Activated CD8-positive, alpha-beta memory T cell treated with anti-CD3 and anti-CD28 coated beads, Interleukin-2, amount 50 U/mL, for 24 hours (primary cell): ENCODE results near the gene NOP16.

Experiments
- DNase-seq: peaks from one replicate; pipeline ENCODE4 v3.0.0-alpha.2; 2020; ENCODE audit errors: extremely low read depth

NOP16 gene

DNA sequence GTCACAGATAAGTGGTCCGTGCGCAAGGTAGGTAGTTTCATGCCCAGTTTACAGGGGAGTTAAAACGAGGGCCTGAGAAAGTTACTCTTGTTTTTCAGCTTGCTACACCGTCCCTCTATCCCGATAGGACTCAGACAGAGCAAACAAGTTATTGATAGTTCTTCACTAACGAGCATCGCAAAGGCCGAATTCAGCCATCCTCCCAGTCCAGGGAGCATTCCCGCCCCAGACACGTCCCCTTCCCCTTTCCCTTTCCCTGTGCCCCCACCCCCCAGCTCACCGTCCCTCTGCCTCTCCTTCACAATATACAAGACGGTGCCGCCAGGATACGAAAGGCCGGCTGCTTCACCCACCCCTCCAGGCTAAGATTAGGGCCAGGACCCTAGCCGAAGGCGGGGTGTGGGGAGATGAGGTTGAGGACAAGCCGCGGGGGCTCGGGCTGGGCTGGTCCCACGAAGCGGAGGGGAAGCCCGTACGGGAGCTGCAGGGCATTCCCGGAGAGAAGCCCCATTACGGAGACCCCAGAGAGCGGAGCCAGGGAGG is 27.4 kb downstream of the NOP16 start:
- no peak for DNase-seq

DNA sequence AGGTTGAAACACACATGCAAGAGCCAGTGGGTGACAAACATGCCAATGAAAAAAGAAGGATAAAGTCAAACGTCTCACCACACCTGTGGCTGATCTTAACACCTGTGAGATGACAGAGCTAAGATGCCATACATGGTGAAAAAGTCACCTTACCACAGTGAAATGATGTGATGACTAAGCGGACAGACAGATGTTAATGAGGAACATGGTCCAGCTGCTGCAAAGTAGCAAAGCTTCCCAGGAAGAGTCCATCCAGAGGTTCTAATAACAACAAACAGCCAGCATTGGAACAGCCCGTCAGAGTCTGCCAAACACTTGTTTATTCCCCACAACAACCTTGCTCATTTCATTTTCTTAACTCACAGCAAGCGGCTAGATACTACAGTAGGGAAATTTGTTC is 28.7 kb downstream of the NOP16 start:
- DNase-seq = no peak

DNA sequence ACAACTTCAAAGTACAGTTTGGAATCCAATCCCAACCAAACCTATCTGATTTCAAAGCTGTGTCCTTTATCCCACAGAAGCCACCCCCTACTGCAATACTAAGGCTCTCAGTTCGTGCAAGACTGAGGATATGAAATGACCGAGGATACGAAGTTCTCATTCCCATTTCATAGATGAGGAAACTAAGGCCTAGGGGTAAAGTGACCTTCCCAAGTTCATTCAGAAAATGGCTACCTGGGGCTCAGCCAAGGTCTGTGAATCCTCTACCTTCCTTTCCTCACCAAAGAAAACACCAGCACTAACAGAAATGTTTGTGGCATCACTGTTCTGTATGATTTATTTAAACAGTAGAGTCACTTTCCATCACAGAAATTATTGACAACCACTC is 32.2 kb downstream of the NOP16 start:
- DNase-seq = no peak

DNA sequence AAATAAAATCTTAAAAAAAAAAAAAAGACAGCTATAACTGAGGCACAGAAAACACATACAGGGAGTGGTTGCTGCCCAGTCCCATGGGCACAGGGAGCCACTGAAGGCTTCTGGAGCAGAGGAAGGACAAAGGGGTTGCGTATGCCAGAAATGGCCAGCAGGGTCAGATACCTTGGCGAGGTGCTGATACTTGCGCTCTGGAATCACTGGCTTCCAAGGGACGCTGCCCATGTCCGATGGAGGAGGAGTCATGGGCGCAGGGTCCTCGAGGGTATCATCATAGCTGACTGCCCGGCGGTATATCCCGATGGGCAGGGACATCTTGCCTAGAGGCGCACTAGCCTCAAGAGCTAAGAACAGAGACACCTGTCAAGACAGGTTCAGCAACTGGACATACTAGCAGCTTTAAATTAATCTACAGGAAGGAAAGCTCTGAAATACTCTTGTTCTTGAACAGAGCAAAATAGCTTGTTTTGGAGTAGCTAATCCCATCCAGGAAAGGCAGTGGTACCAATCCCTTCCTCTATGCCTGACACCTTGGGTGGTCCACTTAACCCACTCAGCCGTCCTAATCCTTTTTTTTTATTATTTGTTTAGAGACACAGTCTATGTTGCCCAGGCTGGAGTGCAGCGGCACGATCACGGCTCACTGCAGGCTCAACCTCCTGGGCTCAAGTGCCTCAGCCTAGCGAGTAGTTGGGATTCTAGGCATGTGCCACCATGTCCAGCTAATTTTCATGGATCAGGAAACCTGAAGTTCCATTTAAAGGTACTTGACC is 32.8 kb downstream of the NOP16 start:
- no peak for DNase-seq

DNA sequence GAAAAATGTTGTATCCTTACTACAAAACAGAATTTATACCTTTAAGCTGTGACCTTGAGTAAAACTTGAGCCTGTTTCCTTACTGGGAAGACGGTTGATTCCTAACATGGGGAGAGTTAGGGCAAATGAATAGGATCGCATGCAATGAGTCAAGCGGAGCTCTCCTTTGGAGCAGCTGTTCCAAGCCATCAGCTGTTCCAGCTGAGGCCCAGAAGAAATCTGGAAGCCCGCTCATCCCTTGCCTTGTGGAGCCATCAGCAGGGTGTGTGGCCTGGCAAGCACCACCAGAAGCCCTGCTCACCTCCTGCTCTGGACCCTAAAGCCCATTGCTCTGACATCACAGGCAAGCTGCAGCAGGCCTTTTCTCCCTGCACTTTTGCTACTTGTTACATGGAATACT is 34.9 kb downstream of the NOP16 start:
- DNase-seq = no peak

DNA sequence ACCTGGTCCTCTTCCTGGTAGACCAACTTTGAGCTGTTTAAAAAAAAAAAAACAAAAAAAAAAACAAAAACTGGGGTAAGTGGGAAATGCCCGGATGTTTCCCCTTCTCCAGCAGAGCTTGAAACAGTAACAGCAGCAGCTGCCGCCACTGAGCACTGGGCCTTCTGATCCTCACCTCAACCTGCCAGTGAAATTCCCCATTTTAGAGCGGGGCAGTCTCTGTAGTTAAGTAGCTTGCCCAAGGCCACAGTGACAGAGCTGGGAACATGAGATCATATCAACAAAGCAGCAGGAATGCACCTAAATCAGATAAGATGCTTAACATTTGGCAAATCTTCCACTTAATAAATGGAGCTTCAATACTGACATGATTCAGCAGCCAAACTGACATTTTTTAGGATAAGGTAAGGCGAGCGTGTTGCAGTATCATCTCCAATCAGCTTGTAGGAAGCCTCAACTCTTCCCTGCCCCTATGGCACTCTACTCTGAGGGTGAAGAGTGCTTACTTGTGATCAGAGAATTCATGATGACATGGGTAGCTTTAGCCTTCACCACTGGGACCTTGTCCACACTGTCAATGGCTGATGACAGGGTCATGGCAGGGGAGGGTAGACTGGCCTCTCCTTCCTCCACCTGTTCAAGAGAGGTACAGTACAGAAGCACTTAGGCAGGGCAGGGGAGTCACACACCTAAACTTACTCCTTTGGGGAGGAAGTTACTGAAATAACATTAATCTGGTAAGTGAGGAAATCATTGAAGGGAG is 36.1 kb downstream of the NOP16 start:
- no peak for DNase-seq

DNA sequence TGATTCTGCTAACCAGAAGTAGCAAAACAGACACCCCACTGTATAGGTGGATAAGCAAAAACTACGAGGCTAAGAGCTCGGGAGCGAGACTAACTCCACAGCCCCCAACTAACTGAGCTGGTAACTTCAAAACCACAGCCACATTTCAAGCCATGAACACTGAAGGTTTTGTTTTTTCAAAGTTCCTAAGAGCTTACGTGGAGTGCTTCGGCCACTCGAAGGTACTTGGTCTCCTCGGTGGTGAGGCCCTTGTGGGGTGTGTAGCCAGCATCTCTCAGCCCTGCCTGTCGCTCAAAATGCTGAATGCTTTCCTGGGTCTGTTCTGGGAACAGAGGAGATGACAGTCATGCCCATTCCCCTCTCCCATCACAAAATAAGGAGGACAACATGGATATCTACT is 38.0 kb downstream of the NOP16 start:
- no peak for DNase-seq

DNA sequence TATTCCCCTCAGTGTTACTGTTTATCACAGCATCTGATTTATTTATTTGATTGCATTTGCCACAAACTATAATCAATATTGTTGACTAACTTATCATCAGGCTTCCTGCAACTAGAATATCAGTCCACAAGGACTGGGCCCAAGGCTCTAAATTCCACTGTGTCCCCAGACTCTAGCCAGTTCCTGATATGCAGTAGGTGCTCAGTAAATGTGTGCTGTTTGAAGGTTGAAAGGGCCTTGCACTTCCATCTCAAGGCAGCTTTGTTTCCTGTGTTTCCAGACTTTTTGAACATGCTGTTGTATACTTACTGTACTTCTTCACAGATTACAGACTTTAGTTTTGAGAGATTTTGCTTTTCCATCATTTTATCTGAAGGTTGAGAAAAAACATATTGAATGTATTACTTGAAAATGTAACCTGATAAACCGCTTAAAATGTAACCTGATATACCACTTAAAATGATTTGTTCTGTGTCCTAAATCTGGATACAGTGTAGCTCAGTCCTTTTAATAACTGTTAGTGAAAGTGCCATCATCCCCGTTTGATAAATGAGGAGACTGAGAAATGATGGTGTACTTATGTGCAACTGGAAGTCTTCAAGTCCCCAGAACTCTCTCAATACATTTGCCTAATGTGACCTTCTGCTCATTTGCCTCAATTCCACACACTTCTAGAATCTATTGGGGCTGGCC is 45.5 kb downstream of the NOP16 start:
- no peak for DNase-seq

DNA sequence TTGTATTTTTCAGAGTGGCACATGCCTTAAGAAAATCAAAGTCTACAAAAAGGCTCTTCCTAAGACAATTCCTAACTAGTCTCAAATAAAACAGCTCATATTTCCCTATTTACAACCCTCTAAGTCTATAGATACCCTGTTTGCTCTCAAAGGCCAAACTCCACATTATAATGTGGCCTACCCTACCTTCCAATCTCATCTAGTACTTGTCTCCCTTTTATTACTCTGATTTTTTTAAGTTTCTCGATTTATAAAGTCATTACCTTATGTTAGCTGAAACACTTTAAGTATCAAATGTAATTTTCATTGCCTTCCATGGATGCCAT is 46.3 kb downstream of the NOP16 start:
- DNase-seq = no peak

DNA sequence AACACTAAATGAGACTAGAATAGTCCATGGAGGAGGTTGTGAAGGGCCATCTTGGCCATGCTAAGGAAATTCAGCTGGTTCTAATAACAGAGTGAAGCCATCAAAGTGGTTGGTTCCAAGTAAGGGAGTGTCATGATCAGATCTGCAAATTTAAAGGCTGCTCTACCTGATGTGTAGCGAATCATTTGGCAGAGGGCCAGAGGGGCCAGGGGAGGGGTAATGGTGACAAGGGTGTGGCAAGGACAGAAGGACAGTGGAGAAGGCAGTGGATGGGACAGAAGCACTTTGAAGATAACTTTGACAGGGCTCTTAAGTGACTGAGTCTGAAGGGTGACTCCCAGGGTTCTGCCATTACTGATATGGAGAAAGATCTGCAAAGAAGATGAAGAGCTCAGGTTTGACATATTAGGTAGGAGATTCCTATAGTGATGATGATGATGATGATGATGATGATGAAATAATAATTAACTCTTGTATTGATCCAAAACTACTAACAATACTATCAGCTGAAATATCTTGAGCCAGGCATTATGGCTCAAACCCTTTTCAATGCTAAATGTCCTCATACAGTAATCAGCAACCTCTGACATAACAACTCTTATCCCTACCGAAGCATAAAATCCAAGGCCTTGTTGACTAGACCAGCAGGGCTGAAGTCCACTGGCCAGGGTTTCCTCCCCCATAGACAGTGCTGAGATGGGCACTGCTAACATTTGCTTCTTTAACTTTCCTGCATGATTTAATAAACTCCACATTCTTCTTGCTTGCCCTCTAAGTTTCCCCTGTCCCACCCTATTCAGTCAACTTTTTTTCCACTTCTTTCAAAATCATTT is 46.9 kb downstream of the NOP16 start:
- no peak for DNase-seq

DNA sequence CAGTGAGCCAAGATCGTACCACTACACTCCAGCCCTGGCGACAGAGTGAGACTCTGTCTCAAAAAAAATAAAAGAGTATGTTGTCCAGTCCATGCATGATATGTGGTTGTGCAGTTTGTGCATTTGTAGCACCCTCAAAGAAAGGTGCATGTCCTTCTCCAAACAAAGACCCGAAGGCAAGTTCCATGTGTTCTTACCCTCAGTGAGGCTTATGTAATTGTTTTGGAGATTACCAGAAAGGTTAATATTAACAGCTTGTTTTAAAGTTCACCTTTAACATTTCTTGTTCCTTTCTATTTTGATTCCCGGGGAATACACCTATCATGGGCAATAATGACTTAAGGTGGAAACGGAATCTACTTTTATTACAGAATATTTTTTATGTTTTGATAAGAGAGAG is 49.1 kb downstream of the NOP16 start:
- DNase-seq = no peak

DNA sequence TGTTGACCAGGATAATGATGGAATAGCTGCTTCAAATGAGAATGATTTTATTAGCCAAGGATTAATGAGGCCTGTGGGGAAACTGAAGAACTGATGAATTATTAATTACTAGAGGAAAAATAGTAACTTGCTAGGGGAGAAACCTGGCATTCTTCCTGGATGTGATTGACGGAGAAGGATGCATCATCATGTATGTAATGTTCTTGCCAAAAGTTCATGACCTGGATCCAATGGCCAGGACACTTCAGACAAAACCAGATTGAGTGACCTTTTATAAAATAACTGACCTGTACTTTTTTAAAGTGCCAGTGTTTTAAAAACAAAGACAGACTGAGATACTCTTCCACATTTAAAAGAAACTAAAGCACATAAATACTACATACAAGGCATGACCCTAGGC is 50.5 kb downstream of the NOP16 start:
- no peak for DNase-seq

DNA sequence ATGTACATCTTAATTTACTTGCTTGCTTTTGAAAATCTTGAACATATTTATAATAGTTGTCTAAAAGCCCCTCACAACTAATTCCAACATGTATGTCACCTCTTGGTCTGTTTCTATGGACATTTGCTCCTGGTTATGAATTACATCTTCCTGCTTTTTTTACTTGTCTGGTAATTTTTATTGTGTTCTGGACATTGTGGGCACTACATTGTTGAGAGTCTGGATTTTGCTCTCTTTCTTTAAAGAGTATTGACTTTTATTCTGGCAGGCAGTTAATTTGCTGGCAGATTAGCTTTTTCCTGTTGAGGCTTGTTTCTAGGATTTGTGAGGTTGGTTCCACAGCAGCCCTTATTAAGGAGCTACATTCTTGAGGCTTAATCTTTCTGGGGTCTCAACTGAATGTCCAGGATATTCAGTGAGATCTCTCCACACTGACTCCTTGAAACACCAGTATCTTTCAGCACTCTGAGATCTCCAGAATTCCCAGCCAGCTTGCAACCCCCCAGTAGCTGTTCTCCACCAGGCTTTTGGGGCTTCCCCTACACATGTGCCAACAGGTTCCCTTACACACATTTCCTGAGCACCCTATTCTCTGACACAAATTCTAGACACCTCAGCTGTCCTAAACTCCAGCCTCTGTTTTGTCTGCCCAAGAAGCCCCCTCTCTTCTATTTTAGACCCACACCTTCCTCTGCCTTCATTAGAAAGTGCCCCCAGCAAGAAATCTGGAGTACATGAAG is 54.2 kb downstream of the NOP16 start:
- DNase-seq = no peak
